Keratinocyte (primary cell): ENCODE measurements around the gene COLGALT1. TPM values are rescaled to one million over a fixed set of nuclear protein-coding genes. Genes with fewer than 3 reads are reported as not detected.
A peak's percentile ranks its signal among the peaks of the same experiment; 100 is the strongest.

Experiments used
- DNase-seq: peaks from one replicate; pipeline ENCODE4 v3.0.0-alpha.2; 2011; ENCODE audit warnings: low read depth, missing footprints, low spot score
- FAIRE-seq: peaks from 2 replicates; lab custom pipeline; 2011; peaks lifted over from hg19 to GRCh38; lab: Jason Lieb, UNC
- H2AFZ ChIP-seq: 2 replicates; pipeline ENCODE4 v1.6.0; 2012; ENCODE audit warnings: low read length, control low read depth, inconsistent platforms; ENCODE audit not compliant: control insufficient read depth
- H3K27ac ChIP-seq: 2 replicates; pipeline ENCODE4 v1.5.1; 2011; ENCODE audit warnings: low read length; ENCODE audit not compliant: control insufficient read depth, insufficient read depth
- H3K27me3 ChIP-seq: 3 replicates; pipeline ENCODE4 v1.6.0; 2011; ENCODE audit warnings: low read length; ENCODE audit not compliant: control insufficient read depth, insufficient read depth; ENCODE audit errors: extremely low read depth
- H3K36me3 ChIP-seq, 2 experiments: 2 replicates in 1 of 2; 3 replicates in 1 of 2; pipeline ENCODE4 v1.5.1; 2011; ENCODE audit warnings: low read length in 2 of 2, mild to moderate bottlenecking in 1 of 2; ENCODE audit not compliant: control insufficient read depth in 2 of 2, insufficient read depth in 2 of 2; ENCODE audit errors: extremely low read depth in 1 of 2
- H3K4me1 ChIP-seq: 3 replicates; pipeline ENCODE4 v1.5.1; 2011; ENCODE audit warnings: low read length; ENCODE audit not compliant: control insufficient read depth, insufficient read depth; ENCODE audit errors: extremely low read depth
- H3K4me2 ChIP-seq: 3 replicates; pipeline ENCODE4 v1.6.0; 2011; ENCODE audit warnings: low read depth, low read length; ENCODE audit not compliant: control insufficient read depth, insufficient read depth; ENCODE audit errors: extremely low read depth
- H3K4me3 ChIP-seq, 3 experiments: fragments of 200-600 bp in 1 of 3; sonication (generic) in 1 of 3; 2 replicates in 2 of 3; 3 replicates in 1 of 3; pipeline ENCODE4 v1.5.1; 2011 to 2016; ENCODE audit warnings: low read length in 3 of 3, mild to moderate bottlenecking in 3 of 3, control low read depth in 2 of 3, inconsistent platforms in 1 of 3, low read depth in 1 of 3, mixed read lengths in 1 of 3, mixed run types in 1 of 3, moderate library complexity in 1 of 3; ENCODE audit not compliant: control insufficient read depth in 2 of 3, insufficient read depth in 2 of 3; ENCODE audit errors: extremely low read depth in 1 of 3
- H3K79me2 ChIP-seq: 2 replicates; pipeline ENCODE4 v1.6.0; 2012; ENCODE audit warnings: low read length; ENCODE audit not compliant: control insufficient read depth, insufficient read depth
- H3K9ac ChIP-seq: 3 replicates; pipeline ENCODE4 v1.6.0; 2011; ENCODE audit warnings: low read length; ENCODE audit not compliant: control insufficient read depth, insufficient read depth; ENCODE audit errors: extremely low read depth
- H3K9me1 ChIP-seq: 3 replicates; pipeline ENCODE4 v1.6.0; 2011; ENCODE audit warnings: low read length; ENCODE audit not compliant: control insufficient read depth, insufficient read depth; ENCODE audit errors: extremely low read depth
- H3K9me3 ChIP-seq: 2 replicates; pipeline ENCODE4 v1.5.1; 2012; ENCODE audit warnings: low read depth, low read length; ENCODE audit not compliant: control insufficient read depth
- H4K20me1 ChIP-seq: 3 replicates; pipeline ENCODE4 v1.6.0; 2011; ENCODE audit warnings: low read length; ENCODE audit not compliant: control insufficient read depth, insufficient read depth; ENCODE audit errors: extremely low read depth
- CTCF ChIP-seq, 3 experiments: IDR thresholded peaks in 1 of 3; conservative IDR thresholded peaks in 1 of 3; optimal IDR thresholded peaks in 1 of 3; 2 replicates in 2 of 3; 3 replicates in 1 of 3; pipeline versions ENCODE3 to v1.5.1; 2011; ENCODE audit warnings: low read length in 3 of 3, mild to moderate bottlenecking in 3 of 3, moderate library complexity in 2 of 3, control low read depth in 1 of 3, inconsistent platforms in 1 of 3; ENCODE audit not compliant: insufficient read depth in 2 of 3; ENCODE audit errors: extremely low read depth in 1 of 3
- EZH2 ChIP-seq: IDR thresholded peaks from one replicate; pipeline ENCODE4 v1.6.1; 2012; ENCODE audit warnings: inconsistent platforms, mild to moderate bottlenecking, low read length, moderate library complexity
- dilution Hi-C: fragments of 300-500 bp; cut with MboI; formaldehyde crosslinking; loops from one replicate; pipeline ENCODE4 v1.7.0; 2020; ENCODE audit warnings: low sequenced_read_pairs; ENCODE audit not compliant: extremely low pct_ligation_motif_present
- polyA plus RNA-seq, 5 experiments: library from polyadenylated mRNA; depleted of rRNA in 3 of 5; stranded (reverse) in 3 of 5; stranded (forward) in 1 of 5; unstranded in 1 of 5; fragments of >200 nt; gene quantifications; 1 replicate in 1 of 5; 2 replicates in 3 of 5; 3 replicates in 1 of 5; pipeline versions ENCODE4 v1.2.1 to v1.2.3, GENCODE V29; 2011 to 2012; ENCODE audit warnings: missing spikeins in 2 of 5, low read depth in 1 of 5, low replicate concordance in 1 of 5

The COLGALT1 gene
- polyA plus RNA-seq, 1 donor (not counting 4 experiments of a cell fraction or from before 2014, with no cell fraction given): 89.4 TPM

GRCh38 chr19:17616686-17616960 is 61.2 kb downstream of the COLGALT1 start:
- no peak for DNase-seq

DNA sequence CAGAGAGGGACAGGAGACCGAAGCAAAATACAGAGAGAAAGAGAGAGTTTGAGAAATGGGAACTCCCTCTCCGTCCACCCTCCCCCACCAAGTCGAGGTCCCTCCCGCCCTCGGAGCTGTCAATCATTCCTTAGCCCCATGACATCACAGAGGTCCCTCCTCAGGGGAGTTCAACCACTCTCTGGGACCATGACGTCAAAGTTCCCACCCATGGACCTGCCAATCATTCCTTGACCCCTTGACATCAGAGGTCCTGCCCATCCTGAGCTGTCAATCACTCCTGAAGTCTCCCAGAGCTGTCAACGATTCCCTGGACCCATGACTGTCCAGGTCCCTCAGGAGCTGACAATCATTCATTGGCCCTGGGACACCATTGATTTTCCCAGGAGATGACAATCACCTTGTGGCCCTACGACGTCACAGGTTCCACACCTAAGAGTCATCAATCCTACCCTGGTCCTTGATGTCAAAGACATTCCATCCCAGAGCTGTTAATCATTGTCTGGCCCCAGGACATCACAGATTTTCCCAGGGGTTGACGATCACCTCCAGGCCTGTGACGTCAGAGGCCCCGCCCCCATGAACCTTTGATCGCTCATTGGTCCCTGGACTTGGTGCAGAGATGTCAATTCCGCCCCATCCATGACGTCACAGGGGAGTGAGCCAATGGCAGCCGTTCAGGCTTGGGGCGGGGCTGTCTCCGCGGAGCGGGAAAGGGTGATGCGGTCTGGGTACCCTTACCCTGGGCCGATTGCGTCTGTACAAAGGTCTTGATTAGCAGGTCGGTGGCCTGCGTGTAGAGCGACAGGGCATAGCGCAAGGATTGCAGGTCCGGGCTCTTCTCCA is 61.7 kb downstream of the COLGALT1 start:
- Histone ChIP-seq H4K20me1 (peaks cover 2% of the 10 kb centered on the region), H3K9me1 (no peaks in the 10 kb centered on the region), H3K4me3 (no peak overlapping the region), H3K27ac (no peak overlapping the region), H3K4me1 (no peaks in the 10 kb centered on the region), H3K9ac (peak overlapping the region; percentile 37), H2AFZ (no peak overlapping the region), H3K27me3 (peaks cover 14% of the 10 kb centered on the region), H3K4me2 (peak overlapping the region; percentile 32), H3K79me2 (no peaks in the 10 kb centered on the region), H3K36me3 (no peaks in the 10 kb centered on the region), H3K9me3 (no peaks in the 10 kb centered on the region)
- dilution Hi-C loops: no loop called here
- DNase-seq (peak; percentile 7), FAIRE-seq (no peak)
- TF ChIP-seq CTCF (optimal IDR thresholded peaks at IDR 0.05 in 1 of 3, IDR thresholded peaks at IDR 0.05 in 1 of 3, conservative IDR thresholded peaks at IDR 0.05 in 1 of 3; ENCODE audit: extremely low read depth in 1 of 3, insufficient read depth in 2 of 3, low read length in 3 of 3): no peak
- no peak for TF ChIP-seq EZH2

More at GRCh38 chr19:17616686-17616960, 61.2 kb downstream of the COLGALT1 start:
- Histone ChIP-seq H3K9ac (peak overlapping the region; percentile 37), H3K4me2 (peak overlapping the region; percentile 32), H3K9me1 (no peaks in the 10 kb centered on the region), H3K27me3 (peaks cover 14% of the 10 kb centered on the region), H3K79me2 (no peaks in the 10 kb centered on the region), H2AFZ (peak overlapping the region; percentile 68), H3K27ac (no peak overlapping the region), H3K4me3 (no peak overlapping the region), H3K4me1 (no peaks in the 10 kb centered on the region), H3K36me3 (no peaks in the 10 kb centered on the region), H4K20me1 (peaks cover 2% of the 10 kb centered on the region), H3K9me3 (no peaks in the 10 kb centered on the region)
- TF ChIP-seq EZH2: no peak
- TF ChIP-seq CTCF (optimal IDR thresholded peaks at IDR 0.05 in 1 of 3, IDR thresholded peaks at IDR 0.05 in 1 of 3, conservative IDR thresholded peaks at IDR 0.05 in 1 of 3; ENCODE audit: extremely low read depth in 1 of 3, insufficient read depth in 2 of 3, low read length in 3 of 3): no peak
- dilution Hi-C loops: no loop called here
- no peak for FAIRE-seq
